ENCODE data around the gene MAB21L2. TPM values are rescaled to one million over a fixed set of nuclear protein-coding genes. Genes with fewer than 3 reads are reported as not detected.

MAB21L2 gene
- polyA plus RNA-seq, 3 donors = not detected

DNA sequence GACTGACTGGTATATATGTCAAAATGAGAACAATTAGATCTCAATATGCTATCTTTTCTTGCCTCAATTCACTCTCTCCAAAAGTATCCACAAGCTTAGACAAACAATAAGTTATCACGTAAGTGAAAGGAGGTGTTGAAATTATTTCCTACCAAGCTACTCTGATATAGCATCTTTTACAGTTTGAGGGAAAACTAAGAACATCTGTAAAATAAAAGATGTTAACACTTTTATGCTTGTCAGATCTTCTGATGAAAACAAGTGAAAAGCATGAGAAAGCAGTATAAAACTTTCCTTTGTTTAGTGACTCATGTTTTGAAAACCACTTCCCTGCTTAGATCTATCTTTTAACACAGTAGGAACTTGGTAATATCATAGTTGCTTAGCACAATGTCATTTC, 8.4 kb upstream of the MAB21L2 start:
- DNase-seq (ENCODE audit: low read depth in 3 of 3, low spot score in 2 of 3) = no peak

DNA sequence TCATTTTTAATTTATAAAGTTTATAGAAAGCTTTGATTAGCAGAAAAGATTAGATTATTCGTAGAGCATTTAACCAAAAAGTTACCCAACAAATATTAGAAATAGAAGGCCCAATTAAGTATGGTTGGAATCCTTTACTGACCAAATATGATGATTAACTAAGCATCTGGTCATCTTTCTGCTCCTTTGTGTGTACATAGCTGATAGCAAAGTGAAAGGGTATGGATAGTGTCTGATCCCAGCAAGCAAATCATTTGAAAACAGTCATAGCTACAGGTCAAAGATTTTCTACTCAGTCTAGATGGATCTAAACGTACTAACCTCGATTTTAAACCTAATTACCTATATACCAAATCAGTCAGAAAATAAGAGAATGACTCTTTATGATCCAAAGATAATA, 7.3 kb upstream of the MAB21L2 start:
- no peak for DNase-seq (ENCODE audit: low read depth in 3 of 3, low spot score in 2 of 3)

DNA sequence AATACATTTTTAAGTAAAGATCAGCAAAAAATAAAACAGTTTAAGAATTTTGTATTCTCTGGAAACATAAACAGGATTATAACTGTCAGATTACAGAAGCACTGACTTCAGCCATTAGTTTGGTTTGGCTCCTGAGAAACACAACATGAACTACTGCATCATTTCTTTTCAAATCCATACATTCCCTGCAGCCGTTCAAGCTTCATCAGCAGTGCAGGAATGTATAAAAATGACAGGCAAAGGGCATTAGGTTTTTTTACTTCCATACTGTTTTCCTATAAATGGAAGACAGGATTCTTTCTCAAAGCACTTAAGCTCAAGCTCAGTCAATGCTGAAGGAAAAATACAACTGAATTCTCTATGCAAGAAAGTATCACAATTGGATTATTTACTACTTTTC, 4.2 kb upstream of the MAB21L2 start:
- no peak for DNase-seq (ENCODE audit: low read depth in 3 of 3, low spot score in 2 of 3)

DNA sequence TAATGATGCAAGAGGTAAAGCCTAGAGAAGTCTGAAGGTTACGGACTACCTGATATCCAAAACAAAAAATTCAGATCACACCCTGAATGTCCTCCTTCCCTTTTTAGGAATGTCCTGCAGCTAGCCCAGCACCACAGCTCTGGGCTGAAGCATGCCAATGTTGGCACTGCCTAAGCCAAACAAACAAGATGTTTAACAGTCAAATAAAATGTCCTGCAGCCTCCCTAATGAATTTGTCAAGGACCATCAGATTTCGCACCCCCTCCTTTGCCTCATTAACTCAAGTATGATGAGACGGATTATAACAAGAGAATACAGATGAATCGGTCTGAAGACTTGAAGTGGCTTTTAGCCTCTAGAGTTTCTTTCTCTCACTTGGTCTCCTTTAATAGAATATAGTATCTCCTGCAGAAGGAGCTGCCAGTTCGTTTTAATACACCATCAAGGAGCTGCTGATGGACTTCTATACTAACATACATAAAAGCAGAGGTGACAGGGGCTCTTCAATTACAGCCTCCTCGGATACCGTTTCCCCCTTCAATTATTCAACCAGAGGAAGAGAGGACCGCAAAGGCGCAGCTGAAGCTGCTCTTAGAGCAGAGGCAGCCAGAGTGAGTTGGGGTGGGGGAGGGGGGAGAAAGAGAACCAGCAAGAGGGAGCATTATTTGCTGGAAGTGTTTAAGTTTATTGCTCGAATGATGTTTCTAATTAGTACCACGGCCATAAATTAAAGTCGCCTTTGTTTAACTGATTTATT, 3.0 kb upstream of the MAB21L2 start:
- DNase-seq (ENCODE audit: low read depth in 3 of 3, low spot score in 2 of 3) = peak in 1 of 3 donors; percentile 36

DNA sequence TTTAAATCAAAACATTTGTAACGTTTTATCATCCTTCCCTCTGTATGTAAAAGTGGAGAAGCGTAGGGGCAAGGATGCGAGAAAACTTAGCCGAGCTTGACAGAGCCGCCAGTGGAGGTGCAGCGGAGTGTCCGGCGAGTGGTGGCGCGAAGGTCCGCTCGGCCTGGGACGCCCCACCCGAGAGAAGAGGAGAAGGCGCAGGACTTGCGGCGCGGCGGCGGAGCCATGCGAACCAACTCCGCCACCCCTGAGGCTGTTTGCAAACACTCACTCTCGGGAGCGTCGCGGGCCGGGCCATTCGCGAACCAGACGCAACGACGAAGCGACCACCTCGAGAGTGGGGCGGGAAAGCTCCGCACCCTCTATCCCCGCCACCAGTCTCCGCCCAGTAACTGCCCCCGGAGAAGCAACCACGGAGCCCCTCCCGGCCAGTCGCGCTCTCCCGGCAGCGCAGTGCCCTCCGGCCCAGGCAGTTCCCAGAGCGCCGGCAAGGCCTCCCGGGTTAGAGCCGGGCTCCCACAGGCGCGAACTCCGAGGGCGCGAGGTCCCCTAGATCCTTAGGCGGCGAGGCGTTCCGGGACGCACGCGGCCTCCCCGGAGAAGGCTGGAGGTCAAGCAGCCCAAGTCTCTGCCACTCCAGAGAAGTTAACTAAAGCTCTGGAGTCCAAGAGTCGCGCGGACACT, 2.3 kb upstream of the MAB21L2 start:
- no peak for DNase-seq (ENCODE audit: low read depth in 3 of 3, low spot score in 2 of 3)

DNA sequence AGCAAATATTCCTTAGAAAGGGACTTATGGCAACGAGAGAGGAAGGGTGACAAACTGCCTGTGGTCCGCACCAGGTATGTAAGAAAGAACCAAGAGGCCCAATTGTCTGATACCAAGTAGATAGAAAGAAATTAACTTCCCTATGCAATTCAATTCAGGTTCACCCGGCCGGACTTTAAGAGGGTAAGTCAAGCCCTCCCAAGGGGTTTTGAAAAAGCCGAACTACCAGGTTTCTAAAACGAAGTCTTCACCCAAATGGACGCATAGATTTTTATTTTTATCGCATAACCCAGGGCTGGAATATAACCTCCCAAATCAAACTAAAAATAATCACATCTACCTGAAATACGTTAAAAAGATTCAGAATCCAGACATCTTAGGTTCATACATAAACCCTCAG, 1.6 kb upstream of the MAB21L2 start:
- peak in 1 of 3 donors; percentile 38 for DNase-seq (ENCODE audit: low read depth in 3 of 3, low spot score in 2 of 3)

DNA sequence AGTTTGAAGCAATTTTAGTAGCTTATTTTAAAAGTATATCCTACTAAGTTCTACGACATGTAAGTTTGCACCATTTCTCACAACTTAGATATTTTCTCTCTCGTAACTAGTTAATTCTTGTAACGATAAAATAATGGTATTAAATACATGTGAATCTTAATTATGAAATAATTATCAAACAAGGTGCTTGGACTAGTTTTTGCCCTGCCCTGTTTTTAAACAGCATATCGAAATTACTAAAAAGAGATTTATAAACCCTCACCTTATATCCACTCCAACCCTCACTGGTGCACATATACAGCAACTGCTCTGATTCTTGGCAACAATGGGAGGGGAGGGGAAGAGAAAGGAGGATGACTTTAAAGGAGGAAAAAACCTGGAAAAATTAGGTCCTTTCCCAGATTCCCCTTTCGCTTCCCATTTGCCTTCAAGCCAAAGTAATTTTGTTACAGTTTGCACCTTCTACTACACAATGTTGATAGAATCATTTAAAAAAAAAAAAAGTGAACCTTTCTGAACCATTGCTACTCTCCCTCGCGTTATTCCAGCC, 820 bp upstream of the MAB21L2 start:
- DNase-seq (ENCODE audit: low read depth in 3 of 3, low spot score in 2 of 3) = no peak

DNA sequence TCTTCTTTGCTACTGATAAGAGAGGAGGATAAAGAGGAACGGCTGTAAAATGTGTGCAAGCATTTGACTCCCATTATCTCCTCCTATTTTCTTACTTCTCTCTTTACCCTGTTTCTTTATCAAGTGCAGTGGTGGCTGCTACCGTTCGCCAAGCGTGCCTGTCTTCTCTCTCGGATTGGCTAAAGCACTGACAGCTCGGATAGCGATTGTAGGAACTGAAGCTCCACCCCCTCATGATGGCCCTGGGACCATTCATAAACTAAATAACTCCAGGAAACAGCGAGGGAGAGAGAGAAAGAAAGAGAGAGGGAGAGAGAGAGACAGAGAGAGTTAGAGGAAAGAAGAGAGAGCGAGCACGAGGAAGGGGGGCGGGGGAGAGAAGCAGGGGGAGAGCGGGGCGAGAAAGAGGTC, 305 bp upstream of the MAB21L2 start:
- peak in 1 of 3 donors; percentile 25 for DNase-seq (ENCODE audit: low read depth in 3 of 3, low spot score in 2 of 3)

DNA sequence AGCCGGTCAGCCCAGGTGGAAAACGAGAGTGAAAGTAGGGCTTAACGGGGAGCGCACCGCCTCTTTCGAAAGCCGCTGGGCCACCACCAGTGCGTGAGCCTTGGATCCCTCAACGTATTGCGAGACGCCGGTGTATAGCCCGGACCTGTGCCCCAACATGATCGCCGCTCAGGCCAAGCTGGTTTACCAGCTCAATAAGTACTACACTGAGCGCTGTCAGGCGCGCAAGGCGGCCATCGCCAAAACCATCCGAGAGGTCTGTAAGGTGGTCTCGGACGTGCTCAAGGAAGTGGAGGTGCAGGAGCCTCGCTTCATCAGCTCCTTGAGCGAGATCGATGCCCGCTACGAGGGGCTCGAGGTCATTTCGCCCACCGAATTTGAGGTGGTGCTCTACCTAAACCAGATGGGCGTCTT, 929 bp downstream of the MAB21L2 start:
- no peak for DNase-seq (ENCODE audit: low read depth in 3 of 3, low spot score in 2 of 3)

DNA sequence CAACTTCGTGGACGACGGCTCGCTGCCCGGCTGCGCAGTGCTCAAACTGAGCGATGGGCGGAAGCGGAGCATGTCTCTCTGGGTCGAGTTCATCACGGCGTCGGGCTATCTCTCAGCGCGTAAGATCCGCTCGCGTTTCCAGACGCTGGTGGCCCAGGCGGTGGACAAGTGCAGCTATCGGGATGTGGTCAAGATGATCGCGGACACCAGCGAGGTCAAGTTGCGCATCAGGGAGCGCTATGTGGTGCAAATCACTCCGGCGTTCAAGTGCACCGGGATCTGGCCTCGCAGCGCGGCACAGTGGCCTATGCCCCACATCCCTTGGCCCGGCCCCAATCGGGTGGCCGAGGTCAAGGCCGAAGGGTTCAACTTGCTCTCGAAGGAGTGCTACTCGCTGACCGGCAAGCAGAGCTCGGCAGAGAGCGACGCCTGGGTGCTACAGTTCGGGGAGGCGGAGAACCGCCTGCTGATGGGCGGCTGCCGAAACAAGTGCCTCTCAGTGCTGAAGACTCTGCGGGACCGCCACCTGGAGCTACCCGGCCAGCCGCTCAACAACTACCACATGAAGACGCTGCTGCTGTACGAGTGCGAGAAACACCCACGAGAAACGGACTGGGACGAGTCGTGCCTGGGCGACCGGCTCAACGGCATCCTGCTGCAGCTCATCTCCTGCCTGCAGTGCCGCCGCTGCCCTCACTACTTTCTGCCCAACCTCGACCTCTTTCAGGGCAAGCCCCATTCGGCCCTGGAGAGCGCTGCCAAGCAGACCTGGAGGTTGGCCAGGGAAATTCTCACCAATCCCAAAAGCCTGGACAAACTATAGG, 1.5 kb downstream of the MAB21L2 start:
- no peak for DNase-seq (ENCODE audit: low read depth in 3 of 3, low spot score in 2 of 3)

DNA sequence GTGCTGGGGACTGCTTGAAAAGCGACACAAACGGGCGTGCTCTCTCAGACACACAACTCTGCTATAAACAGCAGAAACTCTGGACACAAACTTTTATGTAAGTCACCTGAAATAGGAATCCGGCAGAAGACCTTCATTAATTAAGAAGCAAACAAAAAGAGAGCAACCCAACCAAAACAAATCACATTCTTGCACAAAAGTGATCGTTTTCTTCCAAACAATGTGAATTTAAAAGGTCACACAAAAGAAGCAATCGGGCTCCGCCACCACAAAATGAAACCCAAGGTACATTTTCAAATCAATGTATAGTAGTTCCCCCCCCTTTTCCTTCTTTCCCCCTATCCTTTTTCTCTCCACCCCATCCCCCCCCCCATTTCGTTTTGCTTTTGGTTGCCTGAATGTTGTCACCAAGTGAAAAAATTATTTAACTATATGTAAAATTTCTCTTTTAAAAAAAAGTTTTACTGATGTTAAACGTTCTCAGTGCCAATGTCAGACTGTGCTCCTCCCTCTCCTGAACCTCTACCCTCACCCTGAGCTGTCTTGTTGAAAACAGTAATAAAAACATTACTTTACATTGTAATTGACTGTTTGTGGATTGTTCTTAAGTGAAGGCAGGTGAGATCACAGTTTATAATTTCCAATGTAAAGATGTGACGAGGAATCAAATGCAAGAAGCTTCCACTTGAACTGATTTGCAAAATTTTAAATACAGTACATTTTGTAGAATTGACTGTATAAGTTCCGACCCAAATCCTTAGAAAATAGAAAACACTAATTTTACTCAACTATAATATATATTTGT, 2.4 kb downstream of the MAB21L2 start:
- DNase-seq (ENCODE audit: low read depth in 3 of 3, low spot score in 2 of 3) = no peak

DNA sequence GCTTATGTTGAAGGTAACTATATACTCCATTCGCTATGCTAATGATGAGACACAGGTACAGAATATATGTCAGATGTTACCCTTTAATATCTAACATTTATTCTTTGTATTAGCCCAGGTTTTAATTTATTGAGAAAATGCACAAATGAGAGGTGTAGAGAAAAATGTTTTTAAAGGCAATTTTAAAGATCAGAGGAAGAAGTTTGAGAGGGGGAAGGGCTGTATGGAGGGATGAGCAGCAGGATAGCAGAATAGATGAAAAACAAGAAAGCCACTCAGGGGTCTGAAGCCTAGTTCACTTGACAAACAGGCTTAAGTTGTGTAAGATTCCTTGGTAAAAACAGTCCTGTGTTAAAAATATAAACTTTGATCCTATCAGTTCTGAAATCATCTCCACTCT, 3.7 kb downstream of the MAB21L2 start:
- DNase-seq (ENCODE audit: low read depth in 3 of 3, low spot score in 2 of 3) = no peak

DNA sequence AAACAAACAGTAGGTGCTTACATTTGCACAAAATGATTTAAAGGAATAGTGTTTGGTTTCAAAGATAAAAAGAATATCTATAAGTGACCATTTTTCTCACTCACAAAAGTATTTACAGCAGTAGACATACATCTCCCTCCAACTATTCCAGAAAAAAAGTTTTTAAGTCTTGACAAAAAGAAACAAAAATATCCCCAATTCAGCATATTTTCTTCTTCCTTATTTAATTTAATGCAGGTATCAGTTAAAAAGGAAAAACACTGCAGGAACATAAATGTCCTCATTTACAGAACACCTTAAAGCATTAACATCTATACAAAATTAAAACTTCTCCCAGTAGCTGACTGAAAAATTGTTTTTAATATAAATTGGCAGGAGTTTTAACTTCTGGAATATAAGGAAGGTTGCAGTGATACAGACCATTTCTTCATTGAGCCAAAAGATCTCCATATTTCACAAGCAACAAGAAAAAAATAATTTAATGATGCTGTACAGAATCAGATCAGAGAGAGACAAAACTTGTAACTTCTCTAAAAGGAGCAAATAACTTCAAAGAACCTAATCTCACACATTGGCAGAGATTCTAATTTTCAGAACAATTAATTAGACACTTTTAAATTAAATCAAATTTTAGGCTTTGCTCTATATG, 4.3 kb downstream of the MAB21L2 start:
- DNase-seq (ENCODE audit: low read depth in 3 of 3, low spot score in 2 of 3) = no peak

DNA sequence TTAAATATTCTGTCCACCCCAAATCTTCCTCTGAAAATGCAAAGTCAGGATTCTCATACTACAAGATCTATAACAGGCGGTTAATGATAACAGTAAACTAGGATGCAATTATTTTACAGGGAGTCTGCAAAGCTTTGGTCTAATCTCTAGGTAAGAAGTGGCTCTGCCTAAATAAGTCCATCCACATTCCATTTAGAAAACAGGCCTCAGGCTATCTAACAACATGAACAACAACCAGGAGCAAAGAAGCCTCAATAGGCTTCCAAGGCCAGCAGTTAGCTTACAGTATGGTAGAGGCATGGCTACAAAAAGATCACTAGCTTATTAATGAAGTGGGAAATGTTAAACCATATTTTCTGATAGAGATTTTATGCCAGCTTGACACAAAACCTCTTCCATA, 6.4 kb downstream of the MAB21L2 start:
- DNase-seq (ENCODE audit: low read depth in 3 of 3, low spot score in 2 of 3) = no peak

DNA sequence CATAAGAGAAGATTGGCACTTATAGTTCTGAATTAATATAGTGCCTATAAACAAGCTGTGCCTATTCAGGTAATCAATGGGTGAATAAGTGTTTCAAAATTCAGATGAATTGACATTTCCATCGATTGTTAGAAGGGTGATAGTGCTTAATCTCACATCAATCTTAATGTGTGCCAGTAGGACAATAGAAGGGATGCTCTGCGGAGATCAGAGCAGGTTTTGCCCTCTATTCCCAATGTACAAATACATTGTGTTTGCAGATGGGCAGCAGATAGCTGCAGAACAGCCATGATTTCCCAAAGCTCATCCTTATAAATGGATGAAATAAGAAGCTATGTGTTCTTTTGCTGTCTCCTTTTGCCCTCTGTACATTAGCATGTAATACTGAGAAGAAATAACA, 7.2 kb downstream of the MAB21L2 start:
- no peak for DNase-seq (ENCODE audit: low read depth in 3 of 3, low spot score in 2 of 3)

DNA sequence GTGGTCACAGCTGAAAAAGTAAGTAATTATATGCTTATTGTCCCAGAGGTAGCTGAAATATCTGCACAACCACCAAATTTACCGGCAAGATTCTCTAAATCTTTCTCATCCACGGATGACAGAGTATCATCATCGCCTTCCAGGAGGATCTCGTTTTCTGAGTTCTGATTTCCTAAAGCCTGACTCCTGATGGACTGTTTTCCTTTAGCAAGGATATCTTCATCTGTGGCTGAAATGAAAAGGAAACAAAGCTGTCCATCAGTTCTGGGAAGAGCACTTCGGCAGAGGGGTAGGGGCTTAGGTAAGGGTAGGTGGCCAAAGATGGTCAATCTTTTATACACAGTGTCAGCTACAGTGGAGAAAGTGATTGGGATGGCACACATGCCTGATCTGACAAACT, 8.7 kb downstream of the MAB21L2 start:
- DNase-seq (ENCODE audit: low read depth in 3 of 3, low spot score in 2 of 3) = no peak

DNA sequence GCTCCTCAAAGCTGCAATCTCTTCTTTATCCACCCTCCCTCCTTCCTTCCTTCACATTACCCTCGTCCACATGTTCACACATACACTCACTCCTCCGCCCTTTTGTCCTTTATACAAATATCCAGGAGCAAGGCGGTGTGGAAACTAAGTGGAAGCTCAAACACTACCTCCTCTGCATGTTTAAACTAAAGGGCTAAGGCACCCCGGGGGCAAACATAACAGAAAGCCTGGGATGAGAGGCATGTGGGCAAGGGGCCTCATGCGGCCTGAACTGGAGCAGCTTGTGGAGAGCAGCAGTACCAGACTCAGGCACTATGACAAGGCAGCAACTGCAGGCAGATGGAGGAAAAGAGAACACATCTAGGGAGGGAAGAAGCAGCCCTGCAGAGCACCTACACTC, 9.5 kb downstream of the MAB21L2 start:
- DNase-seq (ENCODE audit: low read depth in 3 of 3, low spot score in 2 of 3) = no peak

DNA sequence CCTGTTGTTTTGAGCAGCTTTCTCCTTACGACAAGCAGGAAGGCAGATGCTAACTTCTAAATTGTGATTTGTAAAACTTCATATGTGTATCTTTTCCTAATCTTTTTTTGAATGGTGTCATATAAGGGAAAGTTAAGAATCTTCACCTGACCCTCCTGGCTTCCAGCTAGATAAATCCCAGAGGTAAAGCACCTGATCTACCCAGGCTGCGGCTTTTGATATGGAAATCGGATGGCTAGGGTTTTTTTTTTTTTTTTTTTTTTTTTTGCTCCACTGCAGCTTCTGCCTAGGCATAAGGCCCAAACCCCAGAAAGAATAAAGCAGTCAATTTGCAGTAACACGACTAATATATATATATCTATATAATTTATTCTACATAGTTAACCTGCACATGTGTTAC, 10.0 kb downstream of the MAB21L2 start:
- no peak for DNase-seq (ENCODE audit: low read depth in 3 of 3, low spot score in 2 of 3)

DNA sequence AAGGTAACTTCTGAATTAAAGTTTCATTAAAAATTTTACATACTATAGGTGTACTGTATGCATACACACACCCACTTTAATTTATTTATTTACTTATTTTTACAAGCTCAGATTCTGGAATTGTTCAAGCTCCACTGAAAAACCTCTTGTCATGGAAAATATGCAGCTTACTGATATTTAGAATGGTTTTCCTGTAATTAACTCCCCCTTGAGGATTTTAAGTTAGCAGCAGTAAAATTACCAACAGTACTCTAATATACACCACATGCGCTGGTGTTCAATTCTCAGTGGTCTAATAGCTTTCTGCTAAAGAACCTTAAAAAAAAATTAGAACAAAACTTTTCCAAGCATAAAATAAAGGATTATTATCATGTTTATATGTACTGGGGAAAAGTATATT, 12.0 kb downstream of the MAB21L2 start:
- no peak for DNase-seq (ENCODE audit: low read depth in 3 of 3, low spot score in 2 of 3)

DNA sequence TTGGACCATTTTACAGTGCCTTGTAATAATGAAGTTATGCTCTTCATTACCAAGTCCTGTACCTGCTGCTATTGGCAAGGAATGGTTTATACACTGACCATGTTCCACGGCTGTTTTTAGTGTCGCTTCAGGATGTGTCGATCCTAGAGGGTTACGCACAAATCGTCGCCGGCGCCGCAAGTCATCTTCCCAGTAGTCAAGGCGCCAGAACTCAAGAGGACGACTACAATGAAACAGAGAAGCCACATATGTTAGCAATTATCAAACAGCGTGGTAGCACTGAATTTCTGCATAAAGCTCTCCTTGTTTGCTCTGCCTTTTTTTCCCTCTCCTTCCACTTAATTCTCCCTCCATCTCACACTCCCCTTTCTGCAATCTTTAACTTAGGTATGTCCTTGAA, 17.0 kb downstream of the MAB21L2 start:
- no peak for DNase-seq (ENCODE audit: low read depth in 3 of 3, low spot score in 2 of 3)

All from right renal cortex interstitium (tissue), 3 donors.